ENCODE results near the gene ARHGAP29. TPM values are rescaled to one million over a fixed set of nuclear protein-coding genes. Genes with fewer than 3 reads are reported as not detected.
A peak's percentile ranks its signal among the peaks of the same experiment; 100 is the strongest.

ARHGAP29 gene
- polyA plus RNA-seq, 1 donor (not counting 4 experiments of a cell fraction or from before 2014, with no cell fraction given), result 79.7 TPM

- no peak overlapping the region for H3K27ac ChIP-seq (ENCODE audit: control insufficient read depth, insufficient read depth, low read length)
- no peak overlapping the region for H3K4me2 ChIP-seq (ENCODE audit: control insufficient read depth, extremely low read depth, insufficient read depth, low read depth, low read length)
- DNase-seq (ENCODE audit: low read depth, low spot score), result no peak
Observed at GRCh38 chr1:94259635-94260289, 22.4 kb upstream of the ARHGAP29 start.

GRCh38 chr1:94258873-94259331 is 21.5 kb upstream of the ARHGAP29 start:
- Histone ChIP-seq H3K9me3 (ENCODE audit: control insufficient read depth, low read depth, low read length) (no peaks in the 10 kb centered on the region), H3K9me1 (ENCODE audit: control insufficient read depth, extremely low read depth, insufficient read depth, low read length) (no peaks in the 10 kb centered on the region), H3K4me1 (ENCODE audit: control insufficient read depth, extremely low read depth, insufficient read depth, low read length) (peaks cover 23% of the 10 kb centered on the region), H3K79me2 (ENCODE audit: control insufficient read depth, insufficient read depth, low read length) (no peaks in the 10 kb centered on the region), H3K4me2 (ENCODE audit: control insufficient read depth, extremely low read depth, insufficient read depth, low read depth, low read length) (peak overlapping the region; percentile 53), H4K20me1 (ENCODE audit: control insufficient read depth, extremely low read depth, insufficient read depth, low read length) (no peaks in the 10 kb centered on the region), H3K36me3 (ENCODE audit: control insufficient read depth in 2 of 2, extremely low read depth in 1 of 2, insufficient read depth in 2 of 2, low read length in 2 of 2) (no peaks in the 10 kb centered on the region), H3K4me3 (ENCODE audit: control insufficient read depth in 2 of 3, extremely low read depth in 1 of 3, insufficient read depth in 2 of 3, low read depth in 1 of 3, low read length in 3 of 3) (no peak overlapping the region), H3K27ac (ENCODE audit: control insufficient read depth, insufficient read depth, low read length) (peak overlapping the region; percentile 60), H2AFZ (ENCODE audit: control insufficient read depth, low read length) (no peak overlapping the region), H3K9ac (ENCODE audit: control insufficient read depth, extremely low read depth, insufficient read depth, low read length) (no peak overlapping the region), H3K27me3 (ENCODE audit: control insufficient read depth, extremely low read depth, insufficient read depth, low read length) (no peaks in the 10 kb centered on the region)
- TF ChIP-seq EZH2 (IDR thresholded peaks at IDR 0.05; ENCODE audit: low read length) (no peak), CTCF (optimal IDR thresholded peaks at IDR 0.05 in 1 of 3, IDR thresholded peaks at IDR 0.05 in 1 of 3, conservative IDR thresholded peaks at IDR 0.05 in 1 of 3; ENCODE audit: extremely low read depth in 1 of 3, insufficient read depth in 2 of 3, low read length in 3 of 3) (no peak)
- FAIRE-seq (peak; percentile 94), DNase-seq (ENCODE audit: low read depth, low spot score) (peak; percentile 71)
- dilution Hi-C loops (cut with MboI; ENCODE audit: extremely low pct_ligation_motif_present, low sequenced_read_pairs), result no loop called here

More at GRCh38 chr1:94259635-94260289, 22.4 kb upstream of the ARHGAP29 start:
- H3K4me1 ChIP-seq (ENCODE audit: control insufficient read depth, extremely low read depth, insufficient read depth, low read length), result peaks cover 26% of the 10 kb centered on the region
- H2AFZ ChIP-seq (ENCODE audit: control insufficient read depth, low read length), result no peak overlapping the region
- no peaks in the 10 kb centered on the region for H4K20me1 ChIP-seq (ENCODE audit: control insufficient read depth, extremely low read depth, insufficient read depth, low read length)
- H3K9ac ChIP-seq (ENCODE audit: control insufficient read depth, extremely low read depth, insufficient read depth, low read length), result no peak overlapping the region
- no peaks in the 10 kb centered on the region for H3K9me1 ChIP-seq (ENCODE audit: control insufficient read depth, extremely low read depth, insufficient read depth, low read length)
- dilution Hi-C loops (cut with MboI; ENCODE audit: extremely low pct_ligation_motif_present, low sequenced_read_pairs), result no loop called here
- no peaks in the 10 kb centered on the region for H3K27me3 ChIP-seq (ENCODE audit: control insufficient read depth, extremely low read depth, insufficient read depth, low read length)
- no peaks in the 10 kb centered on the region for H3K36me3 ChIP-seq (ENCODE audit: control insufficient read depth in 2 of 2, extremely low read depth in 1 of 2, insufficient read depth in 2 of 2, low read length in 2 of 2)
- H3K4me3 ChIP-seq (ENCODE audit: control insufficient read depth in 2 of 3, extremely low read depth in 1 of 3, insufficient read depth in 2 of 3, low read depth in 1 of 3, low read length in 3 of 3), result no peak overlapping the region
- H3K9me3 ChIP-seq (ENCODE audit: control insufficient read depth, low read depth, low read length), result no peaks in the 10 kb centered on the region
- no peak for TF ChIP-seq EZH2 (IDR thresholded peaks at IDR 0.05; ENCODE audit: low read length)
- no peak for TF ChIP-seq CTCF (optimal IDR thresholded peaks at IDR 0.05 in 1 of 3, IDR thresholded peaks at IDR 0.05 in 1 of 3, conservative IDR thresholded peaks at IDR 0.05 in 1 of 3; ENCODE audit: extremely low read depth in 1 of 3, insufficient read depth in 2 of 3, low read length in 3 of 3)
- H3K79me2 ChIP-seq (ENCODE audit: control insufficient read depth, insufficient read depth, low read length), result no peaks in the 10 kb centered on the region
- peak; percentile 73 for FAIRE-seq

Measured in keratinocyte (primary cell).